ENCODE data around the gene NEIL3. TPM values are rescaled to one million over a fixed set of nuclear protein-coding genes. Genes with fewer than 3 reads are reported as not detected.
A peak's percentile ranks its signal among the peaks of the same experiment; 100 is the strongest.

The NEIL3 gene
- total and polyA plus RNA-seq, 2 of the 8 experiments (the other 6 are each of a cell fraction or from before 2014, with no cell fraction given) = 5.5 to 11.0 TPM

DNA sequence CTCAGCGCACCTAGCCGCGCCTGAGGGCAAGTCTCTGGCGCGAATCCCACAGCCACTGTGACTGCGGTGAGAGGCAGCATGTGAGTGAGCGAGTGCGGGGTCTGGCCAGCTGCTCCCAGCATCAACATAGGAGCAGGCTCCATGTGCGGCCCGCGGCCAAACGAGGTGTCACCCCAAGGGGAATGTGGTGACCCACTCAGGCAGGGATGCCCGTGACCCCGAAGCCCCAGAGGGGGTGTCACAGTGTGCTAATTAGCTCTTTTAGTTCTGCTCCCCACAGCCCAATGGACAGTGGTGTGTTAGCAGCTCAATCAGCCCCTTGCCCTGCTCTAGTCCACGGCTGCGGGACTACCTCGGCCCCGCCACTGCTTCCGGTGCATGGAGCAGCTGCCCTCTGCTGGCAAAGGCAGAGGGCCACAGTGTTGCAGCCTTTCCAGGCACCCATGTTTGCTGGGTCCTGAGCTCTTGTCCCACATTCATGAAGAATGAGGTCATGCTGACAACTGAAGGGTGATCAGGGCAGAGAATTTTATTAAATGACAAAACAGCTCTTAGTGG is 71.1 kb downstream of the NEIL3 start (continued):
- no peak for TF ChIP-seq POLR2AphosphoS5 (IDR thresholded peaks at IDR 0.05; ENCODE audit: low read depth, low read length)
- TF ChIP-seq BACH1 (IDR thresholded peaks at IDR 0.05; ENCODE audit: low read length) = no peak
- peak; percentile 93 for TF ChIP-seq JUN (IDR thresholded peaks at IDR 0.05; ENCODE audit: low read depth, low read length)
- 0 out of 2 replicates have a peak, but pooled peaks have one; percentile 55 for TF ChIP-seq GABPA (IDR thresholded peaks at IDR 0.05; ENCODE audit: borderline replicate concordance, insufficient read depth, low read length)

All from H1 (cell line).